ENCODE results near the gene PTPRM. TPM values are rescaled to one million over a fixed set of nuclear protein-coding genes. Genes with fewer than 3 reads are reported as not detected.
"Not testable (repeated sequence)": the region's sequence is repeated elsewhere in the genome, so short reads cannot be mapped to it uniquely, and the experiment has no call there.

PTPRM gene
- total RNA-seq, 1 donor from 2014 or later, result 10.7 TPM

DNA sequence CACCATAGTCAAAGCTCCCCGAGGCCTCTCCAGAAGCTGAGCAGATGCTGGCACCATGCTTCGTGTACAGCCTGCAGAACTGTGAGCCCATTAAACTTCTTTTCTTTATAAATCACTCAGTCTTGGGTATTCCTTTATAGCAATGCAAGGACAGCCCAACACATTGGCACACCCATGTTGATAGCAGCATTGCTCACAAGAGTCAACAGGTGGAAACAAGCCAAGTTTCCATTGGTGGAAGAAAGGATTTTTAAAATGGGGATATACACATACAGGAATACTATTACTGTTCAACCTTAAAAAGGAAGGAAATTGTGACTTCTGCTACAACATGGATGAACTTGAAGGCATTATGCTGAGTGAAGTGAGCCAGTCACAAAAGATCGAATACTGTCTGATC lies 855.3 kb downstream of the PTPRM start:
- H3K27ac Mint-ChIP-seq, result no peak overlapping the region
- no peak for DNase-seq (ENCODE audit: low spot score)
- no peak overlapping the region for H3K4me3 Mint-ChIP-seq
- intact Hi-C loops (cut with micrococcal nuclease), result no loop called here
- H3K27me3 Mint-ChIP-seq (ENCODE audit: insufficient read depth), result peaks cover 2% of the 10 kb centered on the region
- H3K36me3 Mint-ChIP-seq (ENCODE audit: low read depth), result no peaks in the 10 kb centered on the region
- H3K9me3 Mint-ChIP-seq, result no peaks in the 10 kb centered on the region
- no peaks in the 10 kb centered on the region for H3K4me1 Mint-ChIP-seq (ENCODE audit: low read depth)

DNA sequence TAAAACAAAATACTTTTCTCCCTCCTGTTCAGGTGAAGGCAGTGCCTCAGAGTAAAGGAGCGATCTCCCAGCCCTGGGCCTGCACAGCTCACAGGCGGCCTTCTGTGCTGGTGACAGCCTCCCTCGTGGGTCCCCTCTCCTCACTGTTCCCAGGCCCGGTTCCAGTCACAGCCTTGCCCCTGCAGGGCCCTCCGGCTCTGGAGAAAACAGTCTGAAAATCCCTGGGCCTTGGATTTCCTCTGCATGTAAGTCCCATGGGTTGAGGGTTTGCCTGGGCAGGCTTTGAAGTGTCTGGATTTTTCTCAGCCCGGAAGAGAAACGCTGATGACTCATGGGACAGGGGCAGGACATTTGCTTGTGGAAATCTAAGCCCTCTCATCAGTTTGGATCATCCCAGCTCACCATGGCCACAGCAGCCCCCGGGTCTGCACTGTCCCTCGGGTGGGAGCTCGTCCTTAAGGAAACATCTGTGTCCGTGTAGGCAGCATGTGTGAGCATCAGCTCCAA lies 856.0 kb downstream of the PTPRM start:
- Mint-ChIP-seq H3K27me3 (ENCODE audit: insufficient read depth) (peaks cover 2% of the 10 kb centered on the region), H3K27ac (no peak overlapping the region), H3K36me3 (ENCODE audit: low read depth) (no peaks in the 10 kb centered on the region), H3K4me1 (ENCODE audit: low read depth) (no peaks in the 10 kb centered on the region), H3K4me3 (no peak overlapping the region), H3K9me3 (no peaks in the 10 kb centered on the region)
- DNase-seq (ENCODE audit: low spot score), result no peak
- intact Hi-C loops (cut with micrococcal nuclease), result no loop called here

DNA sequence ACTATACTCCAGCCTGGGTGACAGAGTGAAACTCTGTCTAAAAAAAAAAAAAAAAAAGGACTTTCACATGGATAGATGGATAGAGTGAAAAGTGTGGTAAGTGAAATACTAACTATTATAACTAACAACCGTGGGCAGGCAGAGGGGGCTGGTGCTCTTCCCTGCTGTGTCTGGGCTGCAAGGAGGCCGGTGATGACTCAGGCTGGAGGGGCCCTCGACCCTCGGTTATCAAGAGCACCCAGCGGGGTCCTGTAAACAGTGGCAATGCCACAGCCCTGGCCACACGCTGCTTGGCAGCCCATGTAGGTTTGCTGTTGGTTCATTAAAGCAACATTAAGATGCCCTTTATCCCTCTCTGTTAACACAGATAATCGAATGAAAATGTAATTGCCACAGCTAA lies 857.4 kb downstream of the PTPRM start:
- intact Hi-C loops (cut with micrococcal nuclease), result no loop called here
- H3K4me1 Mint-ChIP-seq (ENCODE audit: low read depth), result no peaks in the 10 kb centered on the region
- H3K4me3 Mint-ChIP-seq, result no peak overlapping the region
- no peak overlapping the region for H3K27ac Mint-ChIP-seq
- no peaks in the 10 kb centered on the region for H3K36me3 Mint-ChIP-seq (ENCODE audit: low read depth)
- H3K9me3 Mint-ChIP-seq, result no peaks in the 10 kb centered on the region
- DNase-seq (ENCODE audit: low spot score), result no peak
- peaks cover 2% of the 10 kb centered on the region for H3K27me3 Mint-ChIP-seq (ENCODE audit: insufficient read depth)

DNA sequence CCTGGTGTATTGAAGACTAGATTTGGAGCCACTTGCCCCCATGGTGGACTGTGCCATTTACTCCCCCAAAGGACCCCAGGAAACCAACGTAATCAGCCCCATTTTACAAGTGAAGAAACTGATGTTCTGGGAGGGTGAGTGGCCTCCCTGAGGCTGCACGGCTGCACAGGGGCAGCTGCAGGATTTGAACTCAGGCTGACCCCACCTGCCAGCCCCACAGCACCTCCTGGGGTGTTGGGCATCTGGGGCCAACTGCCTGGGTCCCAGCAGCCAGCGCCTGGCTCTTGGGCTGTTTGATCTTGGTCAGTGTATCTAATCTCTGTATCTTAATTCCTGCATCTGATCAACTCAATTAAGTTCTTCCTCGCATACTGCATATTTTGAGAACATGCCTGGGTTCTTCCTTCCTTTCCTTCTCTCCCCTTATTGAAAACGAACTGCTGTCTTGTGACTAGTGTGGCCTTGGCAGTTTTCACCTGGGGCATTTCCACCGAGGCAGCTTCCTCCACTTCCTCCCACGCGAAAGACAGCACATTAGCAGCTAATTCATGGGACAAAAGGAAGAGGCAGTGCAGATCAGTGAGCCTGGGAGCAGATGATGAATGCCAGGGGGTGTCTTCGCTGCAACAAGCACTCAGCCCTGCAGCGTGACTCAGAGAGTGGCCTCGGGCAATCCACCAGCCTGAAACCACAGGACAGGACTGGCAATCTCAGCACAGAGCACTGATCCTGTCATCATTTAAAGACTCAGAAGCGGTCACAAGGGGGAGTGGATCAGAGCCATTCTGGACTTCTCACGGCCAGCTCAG lies 858.0 kb downstream of the PTPRM start:
- H3K4me3 Mint-ChIP-seq, result no peak overlapping the region
- intact Hi-C loops (cut with micrococcal nuclease), result no loop called here
- no peaks in the 10 kb centered on the region for H3K4me1 Mint-ChIP-seq (ENCODE audit: low read depth)
- no peak for DNase-seq (ENCODE audit: low spot score)
- H3K36me3 Mint-ChIP-seq (ENCODE audit: low read depth), result no peaks in the 10 kb centered on the region
- H3K9me3 Mint-ChIP-seq, result no peaks in the 10 kb centered on the region
- H3K27me3 Mint-ChIP-seq (ENCODE audit: insufficient read depth), result peaks cover 2% of the 10 kb centered on the region
- H3K27ac Mint-ChIP-seq, result no peak overlapping the region

DNA sequence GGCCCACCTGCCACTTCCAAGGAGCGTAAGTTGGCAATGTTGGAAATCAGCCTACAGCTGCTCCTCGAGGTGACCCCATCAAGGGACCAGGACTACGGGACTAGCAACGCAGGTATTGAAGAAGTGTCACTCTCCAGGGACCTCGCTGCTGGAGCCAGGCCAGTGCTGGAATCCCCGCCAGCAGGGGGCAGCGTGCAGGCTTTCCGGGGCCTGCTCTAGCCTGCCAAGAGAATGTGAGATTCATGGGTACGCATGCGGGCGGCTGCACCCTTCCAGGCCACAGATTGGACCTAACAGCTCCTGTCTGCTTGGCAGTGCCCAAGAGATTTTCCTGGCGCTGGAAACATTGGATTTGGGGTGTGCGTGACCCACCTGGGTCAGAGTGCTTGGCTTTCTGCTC lies 859.3 kb downstream of the PTPRM start:
- H3K9me3 Mint-ChIP-seq, result no peaks in the 10 kb centered on the region
- intact Hi-C loops (cut with micrococcal nuclease), result no loop called here
- DNase-seq (ENCODE audit: low spot score), result no peak

GRCh38 chr18:8427339-8427738 lies 860.2 kb downstream of the PTPRM start:
- DNase-seq (ENCODE audit: low spot score), result no peak
- H3K9me3 Mint-ChIP-seq, result no peaks in the 10 kb centered on the region
- no peak overlapping the region for H3K27ac Mint-ChIP-seq
- no peaks in the 10 kb centered on the region for H3K27me3 Mint-ChIP-seq (ENCODE audit: insufficient read depth)
- no peaks in the 10 kb centered on the region for H3K4me1 Mint-ChIP-seq (ENCODE audit: low read depth)
- no peaks in the 10 kb centered on the region for H3K36me3 Mint-ChIP-seq (ENCODE audit: low read depth)
- intact Hi-C loops (cut with micrococcal nuclease), result no loop called here
- no peak overlapping the region for H3K4me3 Mint-ChIP-seq

More for the DNA sequence above, 859.3 kb downstream of the PTPRM start:
- Mint-ChIP-seq H3K4me3 (no peak overlapping the region), H3K4me1 (ENCODE audit: low read depth) (no peaks in the 10 kb centered on the region), H3K36me3 (ENCODE audit: low read depth) (no peaks in the 10 kb centered on the region), H3K27me3 (ENCODE audit: insufficient read depth) (no peaks in the 10 kb centered on the region), H3K27ac (no peak overlapping the region)

DNA sequence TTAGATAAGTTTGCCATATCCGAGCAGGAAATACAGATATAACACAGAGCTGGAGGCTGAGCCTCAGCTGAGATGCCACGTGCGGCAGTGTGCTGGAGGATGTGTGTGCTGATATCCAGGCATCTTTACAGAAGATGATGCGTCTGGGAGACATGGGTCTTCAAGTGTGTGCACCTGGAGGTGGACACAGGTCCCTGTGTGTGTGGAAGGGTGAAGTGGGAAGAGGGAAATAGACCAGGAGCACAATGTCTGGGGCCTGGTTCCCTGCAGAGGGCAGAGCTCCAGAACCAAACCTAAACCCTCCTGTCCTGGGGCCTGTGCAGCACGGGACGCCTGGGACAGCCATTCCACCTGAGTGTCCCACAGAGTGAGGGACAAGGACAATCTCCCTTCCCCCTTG lies 861.8 kb downstream of the PTPRM start:
- H3K27ac Mint-ChIP-seq, result no peak overlapping the region
- no peaks in the 10 kb centered on the region for H3K4me1 Mint-ChIP-seq (ENCODE audit: low read depth)
- no peaks in the 10 kb centered on the region for H3K27me3 Mint-ChIP-seq (ENCODE audit: insufficient read depth)
- H3K4me3 Mint-ChIP-seq, result no peak overlapping the region
- intact Hi-C loops (cut with micrococcal nuclease), result no loop called here
- no peaks in the 10 kb centered on the region for H3K9me3 Mint-ChIP-seq
- DNase-seq (ENCODE audit: low spot score), result no peak
- no peaks in the 10 kb centered on the region for H3K36me3 Mint-ChIP-seq (ENCODE audit: low read depth)

DNA sequence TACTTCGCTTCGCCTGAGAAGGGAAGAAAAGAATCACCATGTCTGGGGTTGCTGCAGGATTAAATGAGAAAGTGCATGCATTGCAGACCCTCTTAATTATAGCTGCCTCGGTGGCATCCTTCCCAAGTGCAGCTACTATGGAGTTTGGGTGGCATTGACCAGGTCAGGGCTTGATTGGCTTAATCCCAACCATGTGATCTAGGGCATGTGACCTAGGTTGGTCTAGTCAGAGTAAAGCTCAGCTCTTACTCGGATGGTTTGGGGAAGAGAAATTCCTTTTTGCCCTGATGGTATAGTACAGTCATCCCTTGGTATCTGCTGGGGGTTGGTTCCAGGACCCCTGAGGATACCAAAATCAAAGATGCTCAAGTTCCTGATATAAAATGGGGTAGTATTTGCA lies 863.9 kb downstream of the PTPRM start:
- no peak for DNase-seq (ENCODE audit: low spot score)
- intact Hi-C loops (cut with micrococcal nuclease), result no loop called here
- H3K27me3 Mint-ChIP-seq (ENCODE audit: insufficient read depth), result no peaks in the 10 kb centered on the region

GRCh38 chr18:8433323-8433722 lies 866.2 kb downstream of the PTPRM start:
- Mint-ChIP-seq H3K4me1 (ENCODE audit: low read depth) (no peaks in the 10 kb centered on the region), H3K4me3 (no peak overlapping the region), H3K36me3 (ENCODE audit: low read depth) (no peaks in the 10 kb centered on the region), H3K27ac (no peak overlapping the region), H3K9me3 (no peaks in the 10 kb centered on the region), H3K27me3 (ENCODE audit: insufficient read depth) (no peaks in the 10 kb centered on the region)
- intact Hi-C loops (cut with micrococcal nuclease), result no loop called here
- DNase-seq (ENCODE audit: low spot score), result no peak

More for the DNA sequence above, 863.9 kb downstream of the PTPRM start:
- no peaks in the 10 kb centered on the region for H3K36me3 Mint-ChIP-seq (ENCODE audit: low read depth)
- H3K27ac Mint-ChIP-seq, result no peak overlapping the region
- no peaks in the 10 kb centered on the region for H3K4me1 Mint-ChIP-seq (ENCODE audit: low read depth)
- no peak overlapping the region for H3K4me3 Mint-ChIP-seq
- H3K9me3 Mint-ChIP-seq, result no peaks in the 10 kb centered on the region

- H3K27me3 Mint-ChIP-seq (ENCODE audit: insufficient read depth), result no peaks in the 10 kb centered on the region
- H3K9me3 Mint-ChIP-seq, result no peaks in the 10 kb centered on the region
- intact Hi-C loops (cut with micrococcal nuclease), result no loop called here
- H3K4me3 Mint-ChIP-seq, result no peak overlapping the region
- no peaks in the 10 kb centered on the region for H3K4me1 Mint-ChIP-seq (ENCODE audit: low read depth)
- no peak for DNase-seq (ENCODE audit: low spot score)
- H3K27ac Mint-ChIP-seq, result no peak overlapping the region
- no peaks in the 10 kb centered on the region for H3K36me3 Mint-ChIP-seq (ENCODE audit: low read depth)
These were observed 866.7 kb downstream of the PTPRM start for GRCh38 chr18:8433771-8434170.

DNA sequence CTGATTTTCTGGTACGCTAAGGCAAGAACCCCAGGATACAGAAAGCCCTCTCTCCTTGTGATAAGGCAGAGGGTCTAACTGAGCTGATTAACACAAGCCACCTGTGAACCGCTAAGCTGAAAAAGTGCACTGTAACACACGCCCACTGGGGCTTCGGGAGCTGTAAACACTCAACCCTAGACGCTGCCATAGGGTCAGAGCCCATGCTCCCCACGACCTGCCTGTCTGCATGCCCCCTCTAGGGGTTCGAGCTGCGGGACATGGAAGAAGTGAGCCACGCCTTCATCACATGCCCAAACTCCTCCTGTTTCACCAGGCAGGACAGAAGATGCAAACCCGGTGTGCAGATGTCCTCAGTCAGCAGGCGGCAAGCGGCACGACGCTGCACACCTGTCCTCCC lies 868.3 kb downstream of the PTPRM start:
- intact Hi-C loops (cut with micrococcal nuclease), result no loop called here
- no peaks in the 10 kb centered on the region for H3K27me3 Mint-ChIP-seq (ENCODE audit: insufficient read depth)
- no peaks in the 10 kb centered on the region for H3K4me1 Mint-ChIP-seq (ENCODE audit: low read depth)
- no peak overlapping the region for H3K4me3 Mint-ChIP-seq
- no peak for DNase-seq (ENCODE audit: low spot score)
- no peaks in the 10 kb centered on the region for H3K9me3 Mint-ChIP-seq
- no peak overlapping the region for H3K27ac Mint-ChIP-seq
- no peaks in the 10 kb centered on the region for H3K36me3 Mint-ChIP-seq (ENCODE audit: low read depth)

- DNase-seq (ENCODE audit: low spot score), result no peak
- H3K9me3 Mint-ChIP-seq, result no peaks in the 10 kb centered on the region
- no peak overlapping the region for H3K4me3 Mint-ChIP-seq
- no peaks in the 10 kb centered on the region for H3K36me3 Mint-ChIP-seq (ENCODE audit: low read depth)
- no peak overlapping the region for H3K27ac Mint-ChIP-seq
- no peaks in the 10 kb centered on the region for H3K4me1 Mint-ChIP-seq (ENCODE audit: low read depth)
- intact Hi-C loops (cut with micrococcal nuclease), result no loop called here
- peaks cover 1% of the 10 kb centered on the region for H3K27me3 Mint-ChIP-seq (ENCODE audit: insufficient read depth)
These were observed 871.9 kb downstream of the PTPRM start for GRCh38 chr18:8439055-8439454.

DNA sequence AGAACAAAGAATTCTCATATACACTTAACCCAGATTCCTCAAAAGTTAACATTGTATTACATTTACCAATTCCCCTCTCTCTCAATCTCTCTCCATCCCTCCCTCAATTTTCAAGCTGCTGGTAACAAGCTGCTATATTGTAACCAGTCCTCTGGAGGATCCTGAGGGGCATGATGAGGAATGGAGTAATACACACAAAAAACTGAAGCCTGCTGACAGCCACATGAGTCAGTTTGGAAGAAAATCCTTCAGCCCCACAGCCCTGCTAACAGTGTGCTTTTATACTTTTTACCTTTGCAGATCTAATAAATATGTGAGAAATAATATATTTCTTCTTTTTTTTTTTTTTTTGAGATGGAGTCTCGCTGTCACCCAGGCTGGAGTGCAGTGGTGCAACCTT lies 876.4 kb downstream of the PTPRM start:
- Mint-ChIP-seq H3K27me3 (ENCODE audit: insufficient read depth) (peaks cover 5% of the 10 kb centered on the region), H3K27ac (no peak overlapping the region), H3K9me3 (no peaks in the 10 kb centered on the region), H3K36me3 (ENCODE audit: low read depth) (no peaks in the 10 kb centered on the region), H3K4me3 (no peak overlapping the region), H3K4me1 (ENCODE audit: low read depth) (no peaks in the 10 kb centered on the region)
- no peak for DNase-seq (ENCODE audit: low spot score)
- intact Hi-C loops (cut with micrococcal nuclease), result no loop called here

- H3K27me3 Mint-ChIP-seq (ENCODE audit: insufficient read depth); H3K9me3 Mint-ChIP-seq; H3K4me1 Mint-ChIP-seq (ENCODE audit: low read depth); H3K27ac Mint-ChIP-seq; H3K36me3 Mint-ChIP-seq (ENCODE audit: low read depth); H3K4me3 Mint-ChIP-seq; DNase-seq (ENCODE audit: low spot score); intact Hi-C loops (cut with micrococcal nuclease): not testable (repeated sequence)
These were observed 879.8 kb downstream of the PTPRM start for GRCh38 chr18:8446936-8447335.

All from activated T-helper 1 cell treated with anti-CD3 and anti-CD28 coated beads, Interleukin-12 subunit alpha, Interleukin-12 subunit beta, Interleukin-2, Interleukin-4 antibody, amounts not matched to agents 30 ng/mL and 10 ng/mL and 1 ng/mL, durations not matched to agents 14 hours and 24 hours and 36 hours (primary cell).